ENCODE data around the gene MEI1. TPM values are rescaled to one million over a fixed set of nuclear protein-coding genes. Genes with fewer than 3 reads are reported as not detected.

Gene MEI1
- total RNA-seq, 2 donors from 2014 or later: 7.4 TPM; not detected in 1

GRCh38 chr22:41838842-41839618 lies 139.7 kb downstream of the MEI1 start:
- 81% methylated on average over 1 of the region's 1 CpG for WGBS
- Histone ChIP-seq H3K9me3 (no peaks in the 10 kb centered on the region), H3K27ac (peak overlapping the region in 1 of 2 donors; percentile 35), H3K4me1 (replicated peaks) (peaks cover 8% of the 10 kb centered on the region), H3K36me3 (no peaks in the 10 kb centered on the region), H3K4me3 (no peak overlapping the region), H3K27me3 (replicated peaks; ENCODE audit: insufficient read depth) (no peaks in the 10 kb centered on the region)
- intact Hi-C loops (cut with DNase I): no loop called here
- DNase-seq (ENCODE audit: low spot score): no peak
- TF ChIP-seq CTCF (IDR thresholded peaks at IDR 0.05): no peak
- TF ChIP-seq POLR2AphosphoS5 (IDR thresholded peaks at IDR 0.05): no peak
- no peak for TF ChIP-seq POLR2A (IDR thresholded peaks at IDR 0.05)

GRCh38 chr22:41840216-41840615 lies 140.9 kb downstream of the MEI1 start:
- Histone ChIP-seq H3K27me3 (replicated peaks; ENCODE audit: insufficient read depth) (no peaks in the 10 kb centered on the region), H3K9me3 (no peaks in the 10 kb centered on the region), H3K4me1 (replicated peaks) (peaks cover 12% of the 10 kb centered on the region), H3K27ac (peak overlapping the region; percentile 10 to 84), H3K4me3 (no peak overlapping the region), H3K36me3 (no peaks in the 10 kb centered on the region)
- intact Hi-C loops (cut with DNase I): no loop called here
- no peak for TF ChIP-seq POLR2AphosphoS5 (IDR thresholded peaks at IDR 0.05)
- no peak for TF ChIP-seq CTCF (IDR thresholded peaks at IDR 0.05)
- no peak for TF ChIP-seq POLR2A (IDR thresholded peaks at IDR 0.05)
- 91% methylated on average over 5 of the region's 5 CpGs for WGBS
- DNase-seq (ENCODE audit: low spot score): no peak

GRCh38 chr22:41841085-41841712 lies 141.9 kb downstream of the MEI1 start:
- H3K9me3 ChIP-seq: no peaks in the 10 kb centered on the region
- no peaks in the 10 kb centered on the region for H3K27me3 ChIP-seq (replicated peaks; ENCODE audit: insufficient read depth)
- no peak for TF ChIP-seq POLR2AphosphoS5 (IDR thresholded peaks at IDR 0.05)
- TF ChIP-seq POLR2A (IDR thresholded peaks at IDR 0.05): no peak
- no peak for TF ChIP-seq CTCF (IDR thresholded peaks at IDR 0.05)
- peaks cover 19% of the 10 kb centered on the region for H3K4me1 ChIP-seq (replicated peaks)
- no peaks in the 10 kb centered on the region for H3K36me3 ChIP-seq
- WGBS: 45% methylated on average over 3 of the region's 3 CpGs
- no peak overlapping the region for H3K4me3 ChIP-seq
- intact Hi-C loops (cut with DNase I): no loop called here
- peak overlapping the region; percentile 10 to 84 for H3K27ac ChIP-seq
- no peak for DNase-seq (ENCODE audit: low spot score)

- intact Hi-C loops (cut with DNase I): no loop called here
- 79% methylated on average over 8 of the region's 8 CpGs for WGBS
- Histone ChIP-seq H3K9me3 (no peaks in the 10 kb centered on the region), H3K4me1 (replicated peaks) (peaks cover 21% of the 10 kb centered on the region), H3K36me3 (no peaks in the 10 kb centered on the region), H3K4me3 (no peak overlapping the region), H3K27ac (peak overlapping the region; percentile 67 to 84), H3K27me3 (replicated peaks; ENCODE audit: insufficient read depth) (no peaks in the 10 kb centered on the region)
- DNase-seq (ENCODE audit: low spot score): no peak
- TF ChIP-seq POLR2AphosphoS5 (IDR thresholded peaks at IDR 0.05) (peak; percentile 29), POLR2A (IDR thresholded peaks at IDR 0.05) (no peak)
Measured at GRCh38 chr22:41842996-41843970, 144.0 kb downstream of the MEI1 start.

- H3K4me1 ChIP-seq (replicated peaks): peaks cover 21% of the 10 kb centered on the region
- no peak for TF ChIP-seq POLR2A (IDR thresholded peaks at IDR 0.05)
- TF ChIP-seq CTCF (IDR thresholded peaks at IDR 0.05): no peak
- TF ChIP-seq POLR2AphosphoS5 (IDR thresholded peaks at IDR 0.05): no peak
Measured at GRCh38 chr22:41844036-41844435, 144.7 kb downstream of the MEI1 start.

More at GRCh38 chr22:41844036-41844435, 144.7 kb downstream of the MEI1 start:
- no peak for DNase-seq (ENCODE audit: low spot score)
- H3K36me3 ChIP-seq: no peaks in the 10 kb centered on the region
- no peaks in the 10 kb centered on the region for H3K27me3 ChIP-seq (replicated peaks; ENCODE audit: insufficient read depth)
- H3K9me3 ChIP-seq: no peaks in the 10 kb centered on the region
- intact Hi-C loops (cut with DNase I): no loop called here
- peak overlapping the region; percentile 67 to 84 for H3K27ac ChIP-seq
- H3K4me3 ChIP-seq: no peak overlapping the region
- 48% methylated on average over 1 of the region's 1 CpG for WGBS

All from prostate gland (tissue), 2 donors.